ENCODE measurements around the gene PSMD4.
A peak's percentile ranks its signal among the peaks of the same experiment; 100 is the strongest.

PSMD4 gene

GRCh38 chr1:151246786-151247185 is 7.7 kb upstream of the PSMD4 start:
- TF ChIP-seq, protein P1, sequence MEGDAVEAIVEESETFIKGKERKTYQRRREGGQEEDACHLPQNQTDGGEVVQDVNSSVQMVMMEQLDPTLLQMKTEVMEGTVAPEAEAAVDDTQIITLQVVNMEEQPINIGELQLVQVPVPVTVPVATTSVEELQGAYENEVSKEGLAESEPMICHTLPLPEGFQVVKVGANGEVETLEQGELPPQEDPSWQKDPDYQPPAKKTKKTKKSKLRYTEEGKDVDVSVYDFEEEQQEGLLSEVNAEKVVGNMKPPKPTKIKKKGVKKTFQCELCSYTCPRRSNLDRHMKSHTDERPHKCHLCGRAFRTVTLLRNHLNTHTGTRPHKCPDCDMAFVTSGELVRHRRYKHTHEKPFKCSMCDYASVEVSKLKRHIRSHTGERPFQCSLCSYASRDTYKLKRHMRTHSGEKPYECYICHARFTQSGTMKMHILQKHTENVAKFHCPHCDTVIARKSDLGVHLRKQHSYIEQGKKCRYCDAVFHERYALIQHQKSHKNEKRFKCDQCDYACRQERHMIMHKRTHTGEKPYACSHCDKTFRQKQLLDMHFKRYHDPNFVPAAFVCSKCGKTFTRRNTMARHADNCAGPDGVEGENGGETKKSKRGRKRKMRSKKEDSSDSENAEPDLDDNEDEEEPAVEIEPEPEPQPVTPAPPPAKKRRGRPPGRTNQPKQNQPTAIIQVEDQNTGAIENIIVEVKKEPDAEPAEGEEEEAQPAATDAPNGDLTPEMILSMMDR (IDR thresholded peaks at IDR 0.05; ENCODE audit: borderline replicate concordance, control extremely low read depth, extremely low read depth, insufficient read depth, missing control alignments): no peak
- DNase-seq (ENCODE audit: low spot score): no peak
- in situ Hi-C loops (cut with MboI; ENCODE audit: low sequenced_read_pairs, unreplicated experiment): no loop called here

DNA sequence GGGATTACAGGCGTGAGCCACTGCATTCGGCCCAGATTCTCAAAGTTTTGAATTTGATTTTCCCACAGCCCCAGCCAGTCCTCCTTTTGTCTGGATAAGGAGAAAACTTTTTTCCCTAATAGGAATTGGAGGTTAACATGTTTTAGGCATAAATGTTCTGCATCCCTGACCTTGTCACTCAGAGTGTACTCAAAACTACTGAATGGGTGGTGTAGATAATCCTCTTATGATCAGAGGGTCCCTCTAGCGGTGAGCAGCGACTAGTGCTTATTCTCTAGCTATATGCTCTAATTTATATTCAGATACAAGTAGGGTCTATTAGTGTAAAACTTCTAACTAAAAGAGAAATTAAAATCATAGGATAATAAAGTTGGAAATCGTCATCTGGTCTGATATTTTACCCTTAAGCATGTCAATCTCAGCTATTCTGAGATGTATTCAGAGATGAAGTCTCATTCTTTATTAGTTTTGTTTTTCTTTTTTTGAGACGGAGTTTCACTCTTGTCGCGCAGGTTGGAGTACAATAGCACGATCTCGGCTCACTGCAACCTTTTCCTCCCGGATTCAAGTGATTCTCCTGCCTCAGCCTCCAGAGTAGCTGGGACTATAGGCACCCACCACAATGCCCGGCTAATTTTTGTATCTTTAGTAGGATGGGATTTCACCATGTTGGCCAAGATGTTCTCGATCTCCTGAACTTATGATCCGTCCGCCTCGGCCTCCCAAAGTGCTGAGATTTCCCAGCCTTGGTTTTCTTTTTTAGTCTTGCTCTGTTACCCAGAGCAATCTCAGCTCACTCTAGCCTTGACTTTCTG is 2.7 kb upstream of the PSMD4 start:
- TF ChIP-seq, protein P1 (IDR thresholded peaks at IDR 0.05; ENCODE audit: borderline replicate concordance, control extremely low read depth, extremely low read depth, insufficient read depth, missing control alignments): peak; percentile 79
- peak; percentile 81 for DNase-seq (ENCODE audit: low spot score)
- in situ Hi-C loops (cut with MboI; ENCODE audit: low sequenced_read_pairs, unreplicated experiment): no loop called here

GRCh38 chr1:151255381-151255780 is 847 bp downstream of the PSMD4 start:
- in situ Hi-C loops (cut with MboI; ENCODE audit: low sequenced_read_pairs, unreplicated experiment): no loop called here
- TF ChIP-seq, protein P1 (IDR thresholded peaks at IDR 0.05; ENCODE audit: borderline replicate concordance, control extremely low read depth, extremely low read depth, insufficient read depth, missing control alignments): no peak
- DNase-seq (ENCODE audit: low spot score): no peak

DNA sequence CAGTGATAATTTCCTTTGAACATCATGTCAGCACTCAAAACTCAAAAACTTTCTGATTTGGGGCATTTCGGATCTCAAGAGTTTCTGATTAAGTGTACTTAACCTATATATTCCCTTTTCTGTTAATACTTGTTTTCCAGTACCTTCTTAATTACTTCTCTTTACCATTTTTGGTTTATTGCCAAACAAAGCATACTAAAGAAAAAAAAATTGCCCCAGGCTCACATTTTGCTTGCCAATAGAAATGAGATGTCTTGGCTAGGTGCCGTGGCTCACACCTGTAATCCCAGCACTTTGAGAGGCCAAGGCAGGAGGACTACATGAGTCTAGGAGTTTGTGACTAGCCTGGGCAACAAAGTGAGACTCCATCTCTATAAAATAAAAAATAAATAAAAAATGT is 4.8 kb downstream of the PSMD4 start:
- in situ Hi-C loops (cut with MboI; ENCODE audit: low sequenced_read_pairs, unreplicated experiment): no loop called here
- no peak for DNase-seq (ENCODE audit: low spot score)

GRCh38 chr1:151265446-151266236 is 11.1 kb downstream of the PSMD4 start:
- in situ Hi-C loops (cut with MboI; ENCODE audit: low sequenced_read_pairs, unreplicated experiment): no loop called here
- no peak for DNase-seq (ENCODE audit: low spot score)

More for the DNA sequence above, 4.8 kb downstream of the PSMD4 start:
- TF ChIP-seq, protein P1 (IDR thresholded peaks at IDR 0.05; ENCODE audit: borderline replicate concordance, control extremely low read depth, extremely low read depth, insufficient read depth, missing control alignments): no peak

DNA sequence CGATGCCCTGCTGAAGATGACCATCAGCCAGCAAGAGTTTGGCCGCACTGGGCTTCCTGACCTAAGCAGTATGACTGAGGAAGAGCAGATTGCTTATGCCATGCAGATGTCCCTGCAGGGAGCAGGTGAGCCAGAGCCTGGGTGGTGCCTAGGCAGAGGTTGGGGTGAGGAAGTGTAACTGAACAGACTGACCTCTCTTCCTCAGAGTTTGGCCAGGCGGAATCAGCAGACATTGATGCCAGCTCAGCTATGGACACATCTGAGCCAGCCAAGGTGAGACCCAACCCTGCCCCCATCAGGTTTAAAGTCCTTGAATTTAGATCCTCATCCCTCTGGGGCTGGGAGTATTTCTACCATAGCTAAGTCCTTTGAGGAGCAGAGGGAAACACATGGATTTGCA is 11.8 kb downstream of the PSMD4 start:
- in situ Hi-C loops (cut with MboI; ENCODE audit: low sequenced_read_pairs, unreplicated experiment): no loop called here
- TF ChIP-seq, protein P1 (IDR thresholded peaks at IDR 0.05; ENCODE audit: borderline replicate concordance, control extremely low read depth, extremely low read depth, insufficient read depth, missing control alignments): no peak
- DNase-seq (ENCODE audit: low spot score): no peak

More at GRCh38 chr1:151265446-151266236, 11.1 kb downstream of the PSMD4 start:
- TF ChIP-seq, protein P1 (IDR thresholded peaks at IDR 0.05; ENCODE audit: borderline replicate concordance, control extremely low read depth, extremely low read depth, insufficient read depth, missing control alignments): no peak

All from GM13976 (cell line).